Lower leg skin (tissue), 3 donors: ENCODE measurements around the gene ZNF292.

Experiments
- POLR2A ChIP-seq, 2 donors: fragments of 450-650 bp; IDR thresholded peaks; one replicate each; pipeline ENCODE4 v1.6.1; 2016 to 2017; ENCODE audit warnings: antibody characterized with exemption in 2 of 2, mild to moderate bottlenecking in 1 of 2, moderate library complexity in 1 of 2
- TF ChIP-seq, protein P1 (sequence below), 3 donors: fragments of 450-650 bp; IDR thresholded peaks; one replicate each; pipeline ENCODE4 v1.5.1; 2016; ENCODE audit warnings: antibody characterized with exemption in 3 of 3, mild to moderate bottlenecking in 3 of 3, moderate library complexity in 2 of 3

DNA sequence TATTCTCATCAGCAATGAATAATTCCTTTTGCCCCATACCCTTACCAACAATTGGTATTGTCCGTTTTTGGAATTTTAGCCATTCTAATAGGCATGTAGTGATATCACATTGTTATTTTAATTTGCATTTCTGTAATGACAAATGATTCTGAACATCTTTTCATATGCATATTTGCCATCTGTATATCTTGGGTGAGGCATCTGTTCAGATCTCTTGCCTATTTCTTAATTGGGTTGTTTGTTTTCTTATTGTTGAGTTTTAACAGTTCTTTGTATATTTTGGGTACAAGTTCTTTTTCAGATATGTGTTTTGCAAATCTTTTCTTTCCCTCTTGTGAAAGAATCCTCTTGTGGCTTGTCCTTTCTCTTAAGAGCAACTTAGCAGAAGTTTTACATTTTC lies 69.6 kb downstream of the ZNF292 start:
- TF ChIP-seq, protein P1, sequence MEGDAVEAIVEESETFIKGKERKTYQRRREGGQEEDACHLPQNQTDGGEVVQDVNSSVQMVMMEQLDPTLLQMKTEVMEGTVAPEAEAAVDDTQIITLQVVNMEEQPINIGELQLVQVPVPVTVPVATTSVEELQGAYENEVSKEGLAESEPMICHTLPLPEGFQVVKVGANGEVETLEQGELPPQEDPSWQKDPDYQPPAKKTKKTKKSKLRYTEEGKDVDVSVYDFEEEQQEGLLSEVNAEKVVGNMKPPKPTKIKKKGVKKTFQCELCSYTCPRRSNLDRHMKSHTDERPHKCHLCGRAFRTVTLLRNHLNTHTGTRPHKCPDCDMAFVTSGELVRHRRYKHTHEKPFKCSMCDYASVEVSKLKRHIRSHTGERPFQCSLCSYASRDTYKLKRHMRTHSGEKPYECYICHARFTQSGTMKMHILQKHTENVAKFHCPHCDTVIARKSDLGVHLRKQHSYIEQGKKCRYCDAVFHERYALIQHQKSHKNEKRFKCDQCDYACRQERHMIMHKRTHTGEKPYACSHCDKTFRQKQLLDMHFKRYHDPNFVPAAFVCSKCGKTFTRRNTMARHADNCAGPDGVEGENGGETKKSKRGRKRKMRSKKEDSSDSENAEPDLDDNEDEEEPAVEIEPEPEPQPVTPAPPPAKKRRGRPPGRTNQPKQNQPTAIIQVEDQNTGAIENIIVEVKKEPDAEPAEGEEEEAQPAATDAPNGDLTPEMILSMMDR (IDR thresholded peaks at IDR 0.05): no peak
- no peak for TF ChIP-seq POLR2A (IDR thresholded peaks at IDR 0.05)
